SK-N-SH (cell line): Measurements from ENCODE around the gene SMIM1.

ENCODE experiments used
- ELF1 ChIP-seq: IDR thresholded peaks from 2 replicates; pipeline ENCODE4 v1.4.0; 2012
- EZH2phosphoT487 ChIP-seq: fragments of 200-600 bp; sonication (generic); IDR thresholded peaks from 2 replicates; pipeline ENCODE4 v1.6.1; 2017; ENCODE audit warnings: low read depth, mixed run types, mild to moderate bottlenecking, antibody characterized with exemption, moderate library complexity, borderline replicate concordance
- FOSL2 ChIP-seq: IDR thresholded peaks from 2 replicates; pipeline ENCODE4 v1.4.0; 2012; ENCODE audit warnings: low read depth, mild to moderate bottlenecking, moderate library complexity, borderline replicate concordance
- MEF2A ChIP-seq: IDR thresholded peaks from 2 replicates; pipeline ENCODE4 v1.4.0; 2012; ENCODE audit warnings: low read depth, borderline replicate concordance
- NRF1 ChIP-seq: IDR thresholded peaks from 2 replicates; pipeline ENCODE4 v1.6.1; 2012; ENCODE audit warnings: low read depth, mild to moderate bottlenecking, low read length
- POLR2AphosphoS5 ChIP-seq: IDR thresholded peaks from 2 replicates; pipeline ENCODE4 v1.6.1; 2012; ENCODE audit warnings: low read depth, low read length
- RCOR1 ChIP-seq: fragments of 150-350 bp; IDR thresholded peaks from 2 replicates; pipeline ENCODE4 v1.6.1; 2017; ENCODE audit warnings: antibody characterized with exemption, low read length
- SMC3 ChIP-seq: IDR thresholded peaks from 2 replicates; pipeline ENCODE4 v1.6.1; 2012; ENCODE audit warnings: low read depth, low read length, improper control_type of control experiment
- TAF1 ChIP-seq: IDR thresholded peaks from 2 replicates; pipeline ENCODE4 v1.6.1; 2012; ENCODE audit warnings: low read depth, mild to moderate bottlenecking, low read length, moderate library complexity, borderline replicate concordance
- TCF12 ChIP-seq: IDR thresholded peaks from 2 replicates; pipeline ENCODE4 v1.4.0; 2012
- YY1 ChIP-seq: IDR thresholded peaks from 2 replicates; pipeline ENCODE4 v1.4.0; 2012; ENCODE audit warnings: low read depth, mild to moderate bottlenecking
- TF ChIP-seq, protein P1 (sequence below): IDR thresholded peaks from 2 replicates; pipeline ENCODE4 v1.6.1; 2012; ENCODE audit warnings: mild to moderate bottlenecking, low read depth, low read length, moderate library complexity
- TF ChIP-seq, protein P2 (sequence below): fragments of 200-600 bp; sonication (generic); IDR thresholded peaks from 2 replicates; pipeline ENCODE4 v1.6.1; 2017; ENCODE audit warnings: antibody characterized with exemption, mild to moderate bottlenecking, moderate library complexity

DNA sequence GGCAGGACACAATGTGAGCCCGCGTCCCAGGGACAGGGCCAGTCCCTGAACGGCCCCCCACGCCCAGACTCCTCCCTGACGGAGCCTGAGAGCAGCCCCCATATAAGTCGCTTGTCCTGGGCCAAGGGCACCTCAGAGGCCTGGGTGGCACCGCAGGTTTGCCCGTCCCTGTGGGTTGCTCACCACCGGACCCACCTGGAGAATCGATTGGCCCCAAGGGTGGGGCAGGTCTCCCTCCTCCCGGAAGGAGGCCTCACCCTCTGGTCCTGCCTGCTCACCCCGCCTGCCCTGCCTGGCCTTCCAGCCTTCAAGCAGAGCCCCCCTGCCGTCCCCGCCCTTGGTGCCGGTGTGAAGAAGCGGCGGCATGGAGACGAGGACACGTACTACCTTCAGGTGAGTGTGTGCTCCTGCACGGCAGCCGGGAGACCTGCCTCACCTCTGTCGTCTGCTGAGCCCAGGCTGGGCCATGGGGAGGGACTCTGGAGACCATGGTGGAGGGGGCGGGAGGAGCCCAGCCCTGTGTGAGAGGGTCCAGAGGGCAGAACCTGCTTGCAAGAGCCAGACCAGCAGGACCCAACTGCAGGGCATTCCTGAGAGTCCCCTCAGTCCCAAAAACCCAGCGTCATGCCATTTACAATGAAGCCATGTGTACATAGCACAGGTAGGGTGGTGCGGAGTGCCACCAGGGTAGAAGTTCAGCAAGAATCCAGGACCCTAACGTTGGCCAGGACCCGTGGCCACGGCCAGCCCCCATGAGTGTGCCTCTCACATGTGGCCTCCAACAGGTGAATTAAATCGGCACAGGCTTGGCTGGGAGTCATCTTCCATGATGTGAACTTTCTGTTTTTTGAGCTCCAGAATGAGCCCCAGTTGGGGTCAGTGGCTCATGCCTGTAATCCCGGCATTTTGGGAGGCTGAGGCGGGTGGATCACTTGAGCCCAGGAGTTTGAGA, 44.4 kb upstream of the SMIM1 start:
- TF ChIP-seq, protein P1, sequence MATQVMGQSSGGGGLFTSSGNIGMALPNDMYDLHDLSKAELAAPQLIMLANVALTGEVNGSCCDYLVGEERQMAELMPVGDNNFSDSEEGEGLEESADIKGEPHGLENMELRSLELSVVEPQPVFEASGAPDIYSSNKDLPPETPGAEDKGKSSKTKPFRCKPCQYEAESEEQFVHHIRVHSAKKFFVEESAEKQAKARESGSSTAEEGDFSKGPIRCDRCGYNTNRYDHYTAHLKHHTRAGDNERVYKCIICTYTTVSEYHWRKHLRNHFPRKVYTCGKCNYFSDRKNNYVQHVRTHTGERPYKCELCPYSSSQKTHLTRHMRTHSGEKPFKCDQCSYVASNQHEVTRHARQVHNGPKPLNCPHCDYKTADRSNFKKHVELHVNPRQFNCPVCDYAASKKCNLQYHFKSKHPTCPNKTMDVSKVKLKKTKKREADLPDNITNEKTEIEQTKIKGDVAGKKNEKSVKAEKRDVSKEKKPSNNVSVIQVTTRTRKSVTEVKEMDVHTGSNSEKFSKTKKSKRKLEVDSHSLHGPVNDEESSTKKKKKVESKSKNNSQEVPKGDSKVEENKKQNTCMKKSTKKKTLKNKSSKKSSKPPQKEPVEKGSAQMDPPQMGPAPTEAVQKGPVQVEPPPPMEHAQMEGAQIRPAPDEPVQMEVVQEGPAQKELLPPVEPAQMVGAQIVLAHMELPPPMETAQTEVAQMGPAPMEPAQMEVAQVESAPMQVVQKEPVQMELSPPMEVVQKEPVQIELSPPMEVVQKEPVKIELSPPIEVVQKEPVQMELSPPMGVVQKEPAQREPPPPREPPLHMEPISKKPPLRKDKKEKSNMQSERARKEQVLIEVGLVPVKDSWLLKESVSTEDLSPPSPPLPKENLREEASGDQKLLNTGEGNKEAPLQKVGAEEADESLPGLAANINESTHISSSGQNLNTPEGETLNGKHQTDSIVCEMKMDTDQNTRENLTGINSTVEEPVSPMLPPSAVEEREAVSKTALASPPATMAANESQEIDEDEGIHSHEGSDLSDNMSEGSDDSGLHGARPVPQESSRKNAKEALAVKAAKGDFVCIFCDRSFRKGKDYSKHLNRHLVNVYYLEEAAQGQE = no peak
- no peak for TF ChIP-seq TAF1
- no peak for TF ChIP-seq EZH2phosphoT487
- no peak for TF ChIP-seq YY1
- TF ChIP-seq, protein P2, sequence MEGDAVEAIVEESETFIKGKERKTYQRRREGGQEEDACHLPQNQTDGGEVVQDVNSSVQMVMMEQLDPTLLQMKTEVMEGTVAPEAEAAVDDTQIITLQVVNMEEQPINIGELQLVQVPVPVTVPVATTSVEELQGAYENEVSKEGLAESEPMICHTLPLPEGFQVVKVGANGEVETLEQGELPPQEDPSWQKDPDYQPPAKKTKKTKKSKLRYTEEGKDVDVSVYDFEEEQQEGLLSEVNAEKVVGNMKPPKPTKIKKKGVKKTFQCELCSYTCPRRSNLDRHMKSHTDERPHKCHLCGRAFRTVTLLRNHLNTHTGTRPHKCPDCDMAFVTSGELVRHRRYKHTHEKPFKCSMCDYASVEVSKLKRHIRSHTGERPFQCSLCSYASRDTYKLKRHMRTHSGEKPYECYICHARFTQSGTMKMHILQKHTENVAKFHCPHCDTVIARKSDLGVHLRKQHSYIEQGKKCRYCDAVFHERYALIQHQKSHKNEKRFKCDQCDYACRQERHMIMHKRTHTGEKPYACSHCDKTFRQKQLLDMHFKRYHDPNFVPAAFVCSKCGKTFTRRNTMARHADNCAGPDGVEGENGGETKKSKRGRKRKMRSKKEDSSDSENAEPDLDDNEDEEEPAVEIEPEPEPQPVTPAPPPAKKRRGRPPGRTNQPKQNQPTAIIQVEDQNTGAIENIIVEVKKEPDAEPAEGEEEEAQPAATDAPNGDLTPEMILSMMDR = no peak
- TF ChIP-seq POLR2AphosphoS5 = no peak
- no peak for TF ChIP-seq MEF2A
- no peak for TF ChIP-seq TCF12
- no peak for TF ChIP-seq ELF1
- TF ChIP-seq SMC3 = no peak
- no peak for TF ChIP-seq RCOR1
- no peak for TF ChIP-seq FOSL2
- no peak for TF ChIP-seq NRF1
